Lower lobe of right lung (tissue), 2 donors: ENCODE measurements around the gene CHEK2. TPM values are rescaled to one million over a fixed set of nuclear protein-coding genes. Genes with fewer than 3 reads are reported as not detected.

Source experiments
- ATAC-seq, 2 donors: fragments of 200-7000 bp; cut with Tn5 transposase; one replicate each; pipeline ENCODE4 v1.9.1; 2020 to 2022; ENCODE audit warnings: mild to moderate bottlenecking in 2 of 2, moderate library complexity in 2 of 2
- DNase-seq: peaks from one replicate; pipeline ENCODE4 v3.0.0-alpha.2; 2020
- H3K27ac ChIP-seq: fragments of 200-600 bp; one replicate; pipeline ENCODE4 v1.8.0; 2022
- H3K27me3 ChIP-seq: fragments of 200-600 bp; one replicate; pipeline ENCODE4 v1.8.0; 2022; ENCODE audit warnings: low read depth
- H3K36me3 ChIP-seq: fragments of 200-600 bp; one replicate; pipeline ENCODE4 v1.8.0; 2022; ENCODE audit warnings: mild to moderate bottlenecking
- H3K4me1 ChIP-seq: fragments of 200-600 bp; one replicate; pipeline ENCODE4 v1.8.0; 2022
- H3K4me3 ChIP-seq: fragments of 200-600 bp; one replicate; pipeline ENCODE4 v1.8.0; 2022; ENCODE audit warnings: mild to moderate bottlenecking
- H3K9me3 ChIP-seq: fragments of 200-600 bp; one replicate; pipeline ENCODE4 v1.8.0; 2022
- CTCF ChIP-seq: fragments of 200-600 bp; IDR thresholded peaks from one replicate; pipeline ENCODE4 v1.8.0; 2022; ENCODE audit warnings: antibody characterized with exemption, mild to moderate bottlenecking
- intact Hi-C: fragments of 100-400 bp; cut with DNase I; formaldehyde crosslinking; loops from one replicate; pipeline ENCODE4 v1.11.0; 2022
- total RNA-seq: library from RNA; stranded (reverse); fragmentation: NEBNext Ultra II Directional; extraction: Animal tissue kit (Norgen Biotek cat#: 25700); gene quantifications from one replicate; pipeline ENCODE4 v1.2.1, GENCODE V29; 2021
- donor health status: DM: no; HTN: yes; CAD: no; lungs with severe emphysema.

CHEK2 gene
- total RNA-seq, 1 donor from 2014 or later: 10.0 TPM

- H3K4me1 ChIP-seq: no peaks in the 10 kb centered on the region
- no peak for TF ChIP-seq CTCF
- no peak overlapping the region for H3K27ac ChIP-seq
- DNase-seq (no peak), ATAC-seq (no peak)
- H3K4me3 ChIP-seq: no peak overlapping the region
- intact Hi-C loops: no loop called here
- H3K36me3 ChIP-seq: no peaks in the 10 kb centered on the region
- no peaks in the 10 kb centered on the region for H3K27me3 ChIP-seq
- no peaks in the 10 kb centered on the region for H3K9me3 ChIP-seq
These were observed 23.6 kb downstream of the CHEK2 start for GRCh38 chr22:28718044-28718443.

- no peak for DNase-seq
- Histone ChIP-seq H3K27ac (no peak overlapping the region), H3K27me3 (no peaks in the 10 kb centered on the region), H3K4me3 (no peak overlapping the region), H3K9me3 (no peaks in the 10 kb centered on the region), H3K36me3 (no peaks in the 10 kb centered on the region), H3K4me1 (no peaks in the 10 kb centered on the region)
- intact Hi-C loops: no loop called here
- no peak for ATAC-seq
- TF ChIP-seq CTCF: no peak
These were observed 24.9 kb downstream of the CHEK2 start for GRCh38 chr22:28716686-28717085.

DNA sequence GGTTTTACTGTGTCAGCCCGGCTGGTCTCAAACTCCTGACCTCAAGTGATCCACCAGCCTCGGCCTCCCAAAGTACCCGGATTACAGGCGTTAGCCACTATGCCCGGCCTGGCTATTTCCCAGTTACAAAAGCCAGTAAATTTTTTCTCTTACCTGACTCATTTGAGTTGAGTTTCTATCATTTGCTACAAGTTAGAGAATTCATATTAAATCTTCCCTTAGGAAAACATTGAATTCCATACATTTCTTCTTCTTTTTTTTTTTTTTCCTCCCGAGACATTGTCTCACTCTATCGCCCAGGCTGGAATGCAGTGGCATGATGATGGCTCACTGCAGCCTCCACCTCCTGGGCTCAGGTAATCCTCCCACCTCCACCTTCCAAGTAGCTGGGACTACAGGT lies 26.0 kb downstream of the CHEK2 start:
- no peak for DNase-seq
- no peak for TF ChIP-seq CTCF
- H3K36me3 ChIP-seq: no peaks in the 10 kb centered on the region
- no peaks in the 10 kb centered on the region for H3K9me3 ChIP-seq
- peaks cover 7% of the 10 kb centered on the region for H3K4me1 ChIP-seq
- no peak overlapping the region for H3K4me3 ChIP-seq
- H3K27ac ChIP-seq: no peak overlapping the region
- intact Hi-C loops: no loop called here
- no peak for ATAC-seq
- no peaks in the 10 kb centered on the region for H3K27me3 ChIP-seq

DNA sequence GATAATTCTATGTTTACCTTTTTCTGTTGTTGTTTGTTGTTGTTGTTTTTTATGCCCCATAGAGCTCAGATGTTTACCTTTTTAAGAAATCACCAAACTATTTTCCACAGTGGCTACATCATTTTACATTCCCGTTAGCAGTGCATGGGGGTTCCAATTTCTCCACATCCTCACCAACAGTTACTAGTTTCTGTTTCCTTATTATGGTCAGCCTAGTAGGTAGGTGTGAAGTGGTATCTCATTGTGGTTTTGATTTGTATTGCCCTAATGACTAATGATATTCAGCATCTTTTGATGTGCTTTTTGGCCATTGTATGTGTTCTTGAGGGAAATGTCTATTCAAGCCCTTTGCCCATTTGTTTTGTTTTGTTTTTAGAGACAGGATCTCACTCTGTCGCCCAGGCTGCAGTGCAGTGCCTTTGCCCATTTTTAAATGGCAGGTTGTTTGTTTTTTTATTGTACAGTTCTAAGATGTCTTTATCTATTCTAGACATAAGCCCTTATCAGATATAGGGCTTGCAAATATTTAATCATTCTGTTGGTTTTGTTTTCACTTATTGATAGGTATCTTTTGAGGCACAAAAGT lies 27.5 kb downstream of the CHEK2 start:
- Histone ChIP-seq H3K36me3 (no peaks in the 10 kb centered on the region), H3K27ac (no peak overlapping the region), H3K4me1 (peaks cover 17% of the 10 kb centered on the region), H3K9me3 (no peaks in the 10 kb centered on the region), H3K27me3 (no peaks in the 10 kb centered on the region), H3K4me3 (no peak overlapping the region)
- TF ChIP-seq CTCF: no peak
- no peak for ATAC-seq
- no peak for DNase-seq
- intact Hi-C loops: no loop called here

DNA sequence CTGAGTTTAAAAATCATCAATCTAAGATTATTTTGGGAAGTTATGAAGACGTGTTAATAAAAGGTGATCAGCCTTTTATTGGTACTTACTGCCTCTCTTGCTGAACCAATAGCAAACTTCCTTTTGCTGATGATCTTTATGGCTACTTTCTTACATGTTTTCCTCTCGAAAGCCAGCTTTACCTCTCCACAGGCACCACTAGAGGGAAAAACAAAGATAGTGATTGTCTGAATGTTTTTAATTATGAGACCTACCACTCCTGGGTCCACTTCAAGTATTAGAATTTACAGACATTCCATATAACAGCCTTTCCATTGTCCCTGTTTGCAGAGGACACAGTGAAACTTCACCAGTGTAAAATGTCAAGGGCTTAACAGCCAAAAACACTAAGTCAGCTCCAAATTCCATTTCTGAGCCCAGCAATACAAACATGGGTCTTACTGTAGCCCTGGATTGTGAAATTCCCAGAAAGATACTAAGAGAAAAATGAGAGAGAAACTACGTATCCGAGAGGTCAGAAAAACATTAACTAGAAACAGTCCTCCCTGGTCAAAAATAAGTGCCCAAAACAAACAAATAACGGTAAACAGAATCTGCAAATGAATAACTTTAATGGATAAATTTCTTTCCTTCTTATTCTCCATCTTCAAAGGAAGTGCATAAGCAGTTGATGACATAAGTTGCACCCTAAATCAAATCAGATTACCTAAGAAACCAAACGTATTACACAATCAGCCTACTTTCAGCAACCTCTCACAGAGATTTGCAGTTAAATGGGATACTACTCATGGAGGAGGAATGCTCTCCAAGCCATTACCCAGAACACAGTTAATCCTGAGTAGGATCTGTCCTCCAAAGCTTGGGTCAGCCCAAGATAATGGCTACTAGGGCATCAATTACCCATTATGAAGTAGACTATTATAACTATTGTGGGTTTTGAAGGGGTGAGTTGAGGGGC lies 29.5 kb downstream of the CHEK2 start:
- DNase-seq (no peak), ATAC-seq (peak; percentile 89)
- TF ChIP-seq CTCF: no peak
- peaks cover 17% of the 10 kb centered on the region for H3K4me1 ChIP-seq
- H3K27ac ChIP-seq: peak overlapping the region; percentile 58
- no peaks in the 10 kb centered on the region for H3K27me3 ChIP-seq
- no peaks in the 10 kb centered on the region for H3K9me3 ChIP-seq
- no peaks in the 10 kb centered on the region for H3K36me3 ChIP-seq
- intact Hi-C loops: no loop called here
- no peak overlapping the region for H3K4me3 ChIP-seq
